ENCODE results near the gene EIF4A2.
A peak's percentile ranks its signal among the peaks of the same experiment; 100 is the strongest.

Gene EIF4A2

DNA sequence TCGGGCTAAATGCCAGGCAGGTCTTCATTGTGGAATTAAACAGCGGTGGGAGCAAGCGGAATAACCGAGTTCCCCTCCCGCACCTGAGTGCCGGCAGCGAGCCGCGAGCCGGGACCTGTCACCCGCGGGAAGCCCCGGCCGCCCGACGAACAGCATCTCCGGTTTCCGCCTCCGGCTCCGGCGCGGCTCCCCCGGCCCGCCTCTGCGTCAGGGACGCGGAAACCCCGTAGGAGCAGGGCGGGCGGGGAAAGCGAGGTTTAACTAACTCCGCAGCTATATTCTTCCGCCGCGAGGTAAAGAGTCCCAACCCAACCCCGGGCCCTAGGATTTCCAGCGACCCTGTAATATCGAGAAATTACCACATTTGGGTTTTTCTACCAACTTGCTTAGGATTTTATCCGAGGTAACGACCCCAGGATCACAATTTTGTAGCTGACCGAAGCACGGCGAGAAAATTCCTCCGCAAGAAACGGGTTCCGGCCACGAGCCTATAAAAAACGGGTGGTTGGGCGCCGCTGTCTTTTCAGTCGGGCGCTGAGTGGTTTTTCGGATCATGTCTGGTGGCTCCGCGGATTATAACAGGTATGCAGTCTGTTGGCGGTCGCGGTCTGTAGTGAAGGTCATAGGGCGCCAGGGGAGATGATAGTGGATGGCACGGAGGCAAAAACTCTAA lies at the start of gene EIF4A2:
EIF4A2 (plus strand) TSS at position 520 of the 673 bp plus-strand sequence; CDS start at position 554, 34 bp downstream.
- Mint-ChIP-seq H3K4me3 (peak within 1 kb of the TSS; percentile 97), H3K27ac (peak within 1 kb of the TSS; percentile 98), H3K9me3 (no peaks in the 10 kb centered on the region), H3K4me1 (peaks cover 36% of the 10 kb centered on the region), H3K36me3 (peaks cover 41% of the 10 kb centered on the region), H3K27me3 (no peaks in the 10 kb centered on the region)

DNA sequence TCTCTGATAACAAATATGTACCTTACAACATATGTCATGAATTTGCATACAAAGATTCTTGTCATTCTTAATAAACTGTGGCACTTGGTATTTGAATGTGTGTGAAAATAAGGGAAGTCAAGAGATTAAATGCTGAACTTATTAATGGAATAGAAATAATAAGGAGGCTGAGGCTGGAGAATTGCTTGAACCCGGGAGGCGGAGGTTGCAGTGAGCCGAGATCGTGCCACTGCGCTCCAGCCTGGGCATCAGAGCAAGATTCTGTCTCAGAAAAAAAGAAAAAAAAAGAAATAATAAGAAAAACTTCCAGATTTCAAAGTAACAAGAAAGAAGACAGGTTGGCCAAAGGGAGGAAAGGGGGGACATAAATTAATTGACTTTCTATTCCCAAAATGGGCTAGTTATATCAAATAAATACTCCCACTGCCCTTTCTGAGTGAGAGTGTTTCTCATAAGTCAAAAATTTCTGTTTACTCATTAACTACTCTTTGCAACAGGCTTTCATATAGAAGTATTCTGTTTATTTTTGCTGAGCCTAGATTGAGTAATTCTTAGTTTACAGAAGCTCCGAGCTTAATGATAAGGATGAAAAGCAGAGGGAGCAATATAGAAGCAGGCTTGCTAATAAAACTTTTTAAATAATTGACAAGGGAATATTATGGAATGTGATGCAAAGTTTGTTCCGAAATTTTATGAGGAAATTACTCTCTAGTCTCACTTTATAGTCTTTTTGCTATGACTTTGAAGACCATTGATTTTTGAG lies 40.6 kb upstream of the EIF4A2 start:
- Mint-ChIP-seq H3K4me1 (peaks cover 4% of the 10 kb centered on the region), H3K9me3 (no peaks in the 10 kb centered on the region), H3K27ac (no peak overlapping the region), H3K4me3 (no peak overlapping the region), H3K27me3 (no peaks in the 10 kb centered on the region), H3K36me3 (peaks cover 2% of the 10 kb centered on the region)

- Mint-ChIP-seq H3K36me3 (peaks cover 2% of the 10 kb centered on the region), H3K27ac (no peak overlapping the region), H3K4me1 (peaks cover 4% of the 10 kb centered on the region)
Measured at GRCh38 chr3:186743666-186744065, 39.7 kb upstream of the EIF4A2 start.

DNA sequence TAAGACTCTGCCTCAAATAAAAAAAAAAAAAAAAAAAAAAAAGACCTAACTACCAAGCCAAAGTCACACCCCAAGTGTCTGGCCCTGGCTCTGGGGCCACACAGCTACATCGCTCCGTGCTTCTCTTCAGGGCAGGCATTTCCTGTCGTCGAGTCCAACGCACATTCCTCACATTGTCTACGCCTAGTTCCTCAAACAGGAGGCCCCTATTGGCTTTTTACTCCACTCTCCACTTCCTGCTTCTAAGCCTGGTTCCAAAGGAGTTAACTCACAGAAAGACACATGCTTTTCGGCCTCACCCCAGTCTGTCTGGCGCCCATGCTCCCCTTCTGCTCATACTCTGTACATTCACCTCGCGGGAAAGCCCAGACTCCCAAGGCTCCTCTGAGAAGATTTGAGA lies 37.4 kb upstream of the EIF4A2 start:
- Mint-ChIP-seq H3K36me3 (no peaks in the 10 kb centered on the region), H3K27me3 (no peaks in the 10 kb centered on the region), H3K27ac (no peak overlapping the region), H3K4me1 (peaks cover 4% of the 10 kb centered on the region), H3K9me3 (no peaks in the 10 kb centered on the region), H3K4me3 (no peak overlapping the region)

More at GRCh38 chr3:186743666-186744065, 39.7 kb upstream of the EIF4A2 start:
- no peak overlapping the region for H3K4me3 Mint-ChIP-seq
- H3K9me3 Mint-ChIP-seq = no peaks in the 10 kb centered on the region
- H3K27me3 Mint-ChIP-seq = no peaks in the 10 kb centered on the region

DNA sequence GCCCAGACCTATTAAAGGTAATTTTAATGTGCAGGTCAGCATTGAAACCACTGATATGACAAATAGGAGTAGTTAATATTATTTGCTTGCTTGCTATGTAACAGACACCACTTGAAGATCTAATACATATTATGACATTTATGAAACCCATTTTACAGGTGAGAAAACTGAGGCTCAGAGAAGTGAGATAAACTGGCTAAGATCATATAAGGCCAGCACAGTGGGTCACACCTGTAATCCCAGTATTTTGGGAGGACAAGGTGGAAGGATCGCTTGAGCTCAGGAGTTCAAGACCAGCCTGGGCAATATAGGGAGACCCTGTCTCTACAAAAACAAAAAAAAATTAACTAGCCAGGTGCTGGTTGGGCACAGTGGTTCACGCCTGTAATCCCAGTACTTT lies 33.1 kb upstream of the EIF4A2 start:
- H3K9me3 Mint-ChIP-seq = no peaks in the 10 kb centered on the region
- peaks cover 12% of the 10 kb centered on the region for H3K4me1 Mint-ChIP-seq
- no peaks in the 10 kb centered on the region for H3K27me3 Mint-ChIP-seq
- H3K36me3 Mint-ChIP-seq = no peaks in the 10 kb centered on the region
- H3K4me3 Mint-ChIP-seq = no peak overlapping the region
- no peak overlapping the region for H3K27ac Mint-ChIP-seq

DNA sequence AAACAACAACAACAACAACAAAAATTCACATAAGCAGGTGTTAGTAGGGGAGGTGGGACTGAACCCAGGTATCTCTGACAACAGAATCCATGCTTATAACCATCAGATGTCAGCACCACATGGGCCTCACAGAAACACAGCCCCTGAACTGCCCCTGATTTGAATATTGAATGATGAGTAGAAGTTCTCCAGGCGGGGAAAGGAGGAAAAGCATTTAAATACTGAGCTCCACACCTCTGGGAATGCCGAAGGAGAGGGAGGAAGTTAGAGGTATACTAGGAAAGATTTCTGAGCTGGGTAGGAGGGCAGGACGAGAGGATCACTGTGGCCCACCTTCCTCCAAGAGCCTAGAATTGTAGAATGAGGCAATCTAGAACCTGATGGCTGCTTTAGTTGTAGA lies 31.9 kb upstream of the EIF4A2 start:
- no peak overlapping the region for H3K27ac Mint-ChIP-seq
- peaks cover 8% of the 10 kb centered on the region for H3K4me1 Mint-ChIP-seq
- H3K36me3 Mint-ChIP-seq = no peaks in the 10 kb centered on the region
- H3K27me3 Mint-ChIP-seq = no peaks in the 10 kb centered on the region
- H3K4me3 Mint-ChIP-seq = no peak overlapping the region
- H3K9me3 Mint-ChIP-seq = no peaks in the 10 kb centered on the region

DNA sequence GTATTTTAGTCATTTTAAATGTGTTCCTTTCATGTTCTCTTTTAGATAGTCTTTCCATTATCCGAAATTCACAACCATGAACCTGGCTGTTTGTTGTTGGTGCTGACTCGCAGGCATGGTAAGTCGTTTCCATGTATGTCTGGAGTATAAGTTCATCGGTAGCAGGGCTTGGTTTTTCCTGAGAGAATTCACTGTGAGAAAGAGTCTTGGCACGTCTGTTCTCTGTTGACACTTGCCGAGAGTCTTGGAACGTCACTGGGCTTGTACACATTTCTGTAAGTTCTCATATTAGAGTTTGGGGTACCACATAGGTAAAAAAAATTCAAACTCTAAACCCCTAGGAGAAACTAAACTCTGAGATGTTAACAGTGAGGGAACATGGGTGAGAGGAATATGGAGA lies 29.4 kb upstream of the EIF4A2 start:
- peaks cover 8% of the 10 kb centered on the region for H3K4me1 Mint-ChIP-seq
- no peaks in the 10 kb centered on the region for H3K27me3 Mint-ChIP-seq
- H3K9me3 Mint-ChIP-seq = no peaks in the 10 kb centered on the region
- no peak overlapping the region for H3K4me3 Mint-ChIP-seq
- no peak overlapping the region for H3K27ac Mint-ChIP-seq
- no peaks in the 10 kb centered on the region for H3K36me3 Mint-ChIP-seq

DNA sequence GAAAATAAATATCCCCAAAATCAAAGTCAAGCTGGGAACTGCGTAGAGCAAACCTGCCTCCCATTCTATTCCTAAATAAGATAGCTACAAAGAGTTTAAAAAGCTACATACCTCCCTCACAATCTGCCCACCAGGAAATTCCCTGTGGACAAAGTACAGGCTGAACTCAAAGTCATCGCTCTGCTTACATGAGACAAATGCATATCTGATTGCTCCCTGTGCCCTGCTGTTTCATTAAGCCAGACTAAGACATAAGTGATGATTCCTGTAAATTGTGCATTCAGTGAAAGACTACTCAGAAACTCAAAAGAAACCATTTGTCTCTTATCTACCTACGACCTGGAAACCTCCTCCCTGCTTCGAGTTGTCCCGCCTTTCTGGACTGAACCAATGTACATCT lies 28.5 kb upstream of the EIF4A2 start:
- peak overlapping the region; percentile 11 for H3K4me3 Mint-ChIP-seq
- H3K4me1 Mint-ChIP-seq = peaks cover 8% of the 10 kb centered on the region
- H3K27me3 Mint-ChIP-seq = no peaks in the 10 kb centered on the region
- H3K27ac Mint-ChIP-seq = no peak overlapping the region
- no peaks in the 10 kb centered on the region for H3K36me3 Mint-ChIP-seq
- no peaks in the 10 kb centered on the region for H3K9me3 Mint-ChIP-seq

DNA sequence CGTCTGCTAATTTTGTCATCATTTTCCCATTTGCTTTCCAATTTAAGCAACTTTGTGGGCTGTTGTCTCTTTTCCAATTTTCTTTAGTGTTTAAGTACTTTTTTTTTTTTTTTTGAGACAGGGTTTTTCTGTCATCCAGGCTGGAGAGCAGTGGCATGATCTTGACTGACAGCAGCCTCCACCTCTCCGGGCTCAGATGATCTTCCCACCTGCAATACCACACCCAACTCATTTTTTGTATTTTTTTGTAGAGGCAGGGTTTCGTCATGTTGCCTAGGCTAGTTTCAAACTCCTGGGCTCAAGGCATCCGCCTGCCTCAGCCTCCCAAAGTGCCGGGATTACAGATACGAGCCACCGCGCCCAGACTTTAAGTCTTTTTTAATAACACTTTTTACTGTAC lies 26.2 kb upstream of the EIF4A2 start:
- H3K4me1 Mint-ChIP-seq = peaks cover 8% of the 10 kb centered on the region
- no peak overlapping the region for H3K27ac Mint-ChIP-seq
- no peak overlapping the region for H3K4me3 Mint-ChIP-seq
- no peaks in the 10 kb centered on the region for H3K27me3 Mint-ChIP-seq
- H3K36me3 Mint-ChIP-seq = no peaks in the 10 kb centered on the region
- no peaks in the 10 kb centered on the region for H3K9me3 Mint-ChIP-seq

- no peaks in the 10 kb centered on the region for H3K27me3 Mint-ChIP-seq
- peaks cover 8% of the 10 kb centered on the region for H3K4me1 Mint-ChIP-seq
- no peak overlapping the region for H3K4me3 Mint-ChIP-seq
- no peak overlapping the region for H3K27ac Mint-ChIP-seq
- H3K9me3 Mint-ChIP-seq = no peaks in the 10 kb centered on the region
- no peaks in the 10 kb centered on the region for H3K36me3 Mint-ChIP-seq
Measured at GRCh38 chr3:186757686-186758220, 25.6 kb upstream of the EIF4A2 start.

DNA sequence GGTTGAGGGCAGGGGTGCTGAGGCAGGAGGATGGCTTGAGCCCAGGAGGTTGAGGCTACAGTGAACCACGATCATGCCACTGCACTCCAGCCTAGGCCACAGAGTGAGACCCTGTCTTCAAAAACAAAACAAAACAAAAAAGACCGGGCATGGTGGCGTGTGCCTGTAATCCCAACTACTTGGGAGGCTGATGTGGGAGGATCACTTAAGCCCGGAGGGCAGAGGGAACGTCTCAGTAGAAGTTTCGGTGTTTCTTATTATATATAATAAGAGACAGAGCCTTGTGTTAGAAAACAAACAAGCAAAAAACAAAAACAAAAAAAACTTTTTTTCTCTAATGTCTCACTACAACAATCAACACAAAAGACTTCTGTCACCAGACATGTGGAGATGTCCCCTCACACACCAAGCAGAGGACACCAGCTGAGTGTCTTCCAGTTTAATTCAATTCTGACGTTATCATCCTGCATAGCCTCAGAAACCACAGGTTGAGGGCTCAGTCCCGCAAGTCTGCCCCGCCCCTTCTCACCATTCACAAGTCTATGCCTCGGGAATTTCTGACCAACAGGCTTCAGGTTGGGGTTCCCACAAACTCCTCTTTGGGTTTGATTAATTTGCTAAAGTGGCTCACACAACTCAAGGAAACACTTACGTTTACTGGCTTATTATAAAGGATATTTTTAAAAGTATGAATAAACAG lies 24.0 kb upstream of the EIF4A2 start:
- no peak overlapping the region for H3K4me3 Mint-ChIP-seq
- no peaks in the 10 kb centered on the region for H3K36me3 Mint-ChIP-seq
- H3K4me1 Mint-ChIP-seq = no peaks in the 10 kb centered on the region
- peak overlapping the region; percentile 51 for H3K27ac Mint-ChIP-seq
- H3K27me3 Mint-ChIP-seq = no peaks in the 10 kb centered on the region
- H3K9me3 Mint-ChIP-seq = no peaks in the 10 kb centered on the region

- Mint-ChIP-seq H3K27ac (no peak overlapping the region), H3K27me3 (no peaks in the 10 kb centered on the region), H3K36me3 (no peaks in the 10 kb centered on the region), H3K4me3 (no peak overlapping the region), H3K4me1 (no peaks in the 10 kb centered on the region), H3K9me3 (no peaks in the 10 kb centered on the region)
Measured at GRCh38 chr3:186760141-186760833, 23.1 kb upstream of the EIF4A2 start.

DNA sequence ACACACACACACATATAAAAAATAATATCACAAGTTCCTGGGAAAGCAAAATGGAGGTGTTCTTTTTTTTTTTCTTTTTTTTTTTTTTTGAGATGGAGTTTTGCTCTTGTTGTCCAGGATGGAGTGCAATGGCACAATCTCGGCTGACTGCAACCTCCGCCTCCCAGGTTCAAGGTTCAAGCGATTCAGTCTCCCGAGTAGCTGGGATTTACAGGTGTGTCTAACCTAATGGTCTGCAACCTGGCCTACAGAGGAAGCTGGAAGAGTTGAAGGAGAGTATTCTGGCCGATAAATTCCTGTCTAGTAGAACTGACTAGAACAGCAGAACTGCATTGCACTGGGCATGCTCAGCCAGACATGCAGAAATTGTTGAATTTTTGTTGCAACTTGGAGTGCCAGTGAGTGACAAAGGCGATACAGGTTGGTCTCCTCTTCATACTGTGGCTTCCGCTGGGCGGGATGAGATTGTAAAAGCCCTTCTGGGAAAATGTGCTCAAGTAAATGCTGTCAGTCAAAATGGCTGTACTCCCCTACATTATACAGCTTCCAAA lies 22.4 kb upstream of the EIF4A2 start:
- no peak overlapping the region for H3K4me3 Mint-ChIP-seq
- no peak overlapping the region for H3K27ac Mint-ChIP-seq
- H3K4me1 Mint-ChIP-seq = no peaks in the 10 kb centered on the region
- no peaks in the 10 kb centered on the region for H3K36me3 Mint-ChIP-seq
- H3K9me3 Mint-ChIP-seq = no peaks in the 10 kb centered on the region
- no peaks in the 10 kb centered on the region for H3K27me3 Mint-ChIP-seq

DNA sequence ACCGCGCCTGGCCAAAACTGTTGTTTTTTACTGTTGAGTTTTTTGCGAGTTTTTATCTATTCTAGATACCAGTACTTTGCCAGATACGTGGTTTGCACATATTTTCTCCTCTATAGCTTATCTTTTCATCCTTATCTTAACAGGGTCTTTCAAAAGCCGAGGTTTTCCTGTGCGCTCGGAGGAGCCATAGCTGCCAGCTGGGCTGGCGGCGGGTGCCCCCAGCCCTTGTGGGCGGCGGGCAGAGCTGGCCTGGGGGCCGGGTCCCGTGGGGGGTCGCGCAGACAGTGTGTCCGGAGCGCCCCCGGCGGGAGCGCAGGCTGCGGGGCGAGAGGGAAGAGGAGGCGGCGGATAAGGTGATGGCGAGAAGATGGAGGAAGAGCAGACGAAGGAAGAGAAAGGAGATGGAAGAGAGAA lies 11.1 kb upstream of the EIF4A2 start:
- peaks cover 19% of the 10 kb centered on the region for H3K4me1 Mint-ChIP-seq
- no peaks in the 10 kb centered on the region for H3K36me3 Mint-ChIP-seq
- H3K9me3 Mint-ChIP-seq = no peaks in the 10 kb centered on the region
- H3K4me3 Mint-ChIP-seq = peak overlapping the region; percentile 92
- peak overlapping the region; percentile 95 for H3K27ac Mint-ChIP-seq
- H3K27me3 Mint-ChIP-seq = no peaks in the 10 kb centered on the region
